Measurements from ENCODE around the gene FZR1. TPM values are rescaled to one million over a fixed set of nuclear protein-coding genes. Genes with fewer than 3 reads are reported as not detected.

FZR1 gene
- total RNA-seq, 1 experiment from 2014 or later = 51.4 TPM

DNA sequence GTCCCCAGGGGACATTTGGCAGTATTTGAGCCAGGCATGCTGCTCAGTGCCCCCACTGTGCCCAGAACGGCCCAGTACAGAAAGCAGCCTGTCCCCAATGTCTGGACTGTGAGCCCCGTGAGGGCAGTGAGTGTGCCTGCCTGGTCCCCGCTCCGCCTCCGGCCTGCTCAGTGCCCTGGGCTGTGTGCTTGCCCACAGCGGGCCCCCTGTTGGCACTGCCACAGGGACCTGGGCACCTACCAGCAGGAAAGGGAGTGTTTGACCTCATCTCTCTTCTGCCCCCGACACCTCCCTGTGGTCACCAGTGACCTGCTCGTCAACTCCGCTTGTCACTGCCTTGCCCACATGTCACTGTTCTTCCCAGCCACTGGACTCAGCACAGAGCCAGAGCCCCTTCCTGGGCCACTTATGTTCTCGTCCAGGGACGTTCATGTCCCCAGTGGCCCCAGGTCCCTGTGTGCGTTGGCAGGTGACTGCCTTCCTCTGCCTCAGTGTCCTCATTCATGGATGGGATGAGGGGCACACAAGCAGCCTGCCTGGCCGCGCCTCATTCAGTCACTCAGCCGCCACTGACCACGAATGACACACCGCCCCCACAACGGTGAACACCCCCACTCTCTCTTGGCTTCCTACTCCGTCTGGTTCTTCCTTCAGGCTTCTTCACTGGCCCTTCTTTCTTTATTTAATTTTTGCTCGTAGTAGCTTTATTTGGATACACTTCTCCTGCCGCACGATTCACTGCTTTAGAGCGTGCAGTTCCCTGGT is 2.8 kb downstream of the FZR1 start:
- H3K4ac ChIP-seq (ENCODE audit: low read depth, low read length) = no peak overlapping the region
- no peaks in the 10 kb centered on the region for H3K9me3 ChIP-seq (ENCODE audit: control insufficient read depth, low read depth, low read length)
- no peak overlapping the region for H2BK15ac ChIP-seq (ENCODE audit: low read depth, low read length)
- H3K23ac ChIP-seq (ENCODE audit: insufficient read length, low read depth, low read length) = no peak overlapping the region
- H3K4me3 Mint-ChIP-seq = no peak overlapping the region; a peak in 2 of 5 replicates
- no peak overlapping the region for H3K56ac ChIP-seq (ENCODE audit: insufficient read length, low read depth, low read length)
- H3K36me3 Mint-ChIP-seq (ENCODE audit: insufficient read depth in 1 of 3, low read depth in 3 of 3) = peaks cover 10 to 34% (median 19%) of the 10 kb centered on the region in 3 experiments; a peak in 6 of 7 replicates
- no peaks in the 10 kb centered on the region; a peak in 1 of 5 replicates for H3K9me3 Mint-ChIP-seq
- no peak overlapping the region for H2BK120ac ChIP-seq (ENCODE audit: low read depth, low read length, poor library complexity, severe bottlenecking)
- no peak overlapping the region for H2AK5ac ChIP-seq (ENCODE audit: insufficient read length, low read length)
- H4K91ac ChIP-seq (ENCODE audit: insufficient read length, low read depth, low read length) = no peak overlapping the region
- H3K9ac ChIP-seq (ENCODE audit: extremely low read depth, insufficient read length, low read length) = no peak overlapping the region
- no peaks in the 10 kb centered on the region for H3K27me3 Mint-ChIP-seq (ENCODE audit: low read depth)
- no peak overlapping the region for H4K5ac ChIP-seq (ENCODE audit: insufficient read length, low read depth, low read length)
- H3K18ac ChIP-seq (ENCODE audit: insufficient read length, low read depth, low read length) = no peak overlapping the region
- no peak overlapping the region for H3T11ph ChIP-seq (ENCODE audit: low read length)
- no peaks in the 10 kb centered on the region for H3K79me1 ChIP-seq (ENCODE audit: insufficient read depth, low read depth, low read length, poor library complexity, severe bottlenecking)
- H4K8ac ChIP-seq (replicated peaks; ENCODE audit: insufficient read length, low read depth, low read length) = no peak overlapping the region
- H3K14ac ChIP-seq (ENCODE audit: insufficient read depth, low read length) = no peak overlapping the region
- H3K4me1 Mint-ChIP-seq = peaks cover 16 to 40% of the 10 kb centered on the region in 2 experiments
- H2BK20ac ChIP-seq (ENCODE audit: low read depth, low read length, poor library complexity, severe bottlenecking) = no peak overlapping the region
- H3K4me1 ChIP-seq (ENCODE audit: insufficient read depth, low read length) = no peaks in the 10 kb centered on the region
- no peak for DNase-seq
- H3K4me2 ChIP-seq (ENCODE audit: insufficient read depth, insufficient read length, low read length) = no peak overlapping the region
- H3K23me2 ChIP-seq (ENCODE audit: insufficient read length, low read depth, low read length, poor library complexity, severe bottlenecking) = peaks cover 15% of the 10 kb centered on the region
- no peaks in the 10 kb centered on the region for H3K27me3 ChIP-seq (ENCODE audit: insufficient read depth, low read length)
- H3K79me2 ChIP-seq (ENCODE audit: insufficient read depth, low read length) = peaks cover 3% of the 10 kb centered on the region; the same call in 1 of the 2 replicates
- TF ChIP-seq, protein P1, sequence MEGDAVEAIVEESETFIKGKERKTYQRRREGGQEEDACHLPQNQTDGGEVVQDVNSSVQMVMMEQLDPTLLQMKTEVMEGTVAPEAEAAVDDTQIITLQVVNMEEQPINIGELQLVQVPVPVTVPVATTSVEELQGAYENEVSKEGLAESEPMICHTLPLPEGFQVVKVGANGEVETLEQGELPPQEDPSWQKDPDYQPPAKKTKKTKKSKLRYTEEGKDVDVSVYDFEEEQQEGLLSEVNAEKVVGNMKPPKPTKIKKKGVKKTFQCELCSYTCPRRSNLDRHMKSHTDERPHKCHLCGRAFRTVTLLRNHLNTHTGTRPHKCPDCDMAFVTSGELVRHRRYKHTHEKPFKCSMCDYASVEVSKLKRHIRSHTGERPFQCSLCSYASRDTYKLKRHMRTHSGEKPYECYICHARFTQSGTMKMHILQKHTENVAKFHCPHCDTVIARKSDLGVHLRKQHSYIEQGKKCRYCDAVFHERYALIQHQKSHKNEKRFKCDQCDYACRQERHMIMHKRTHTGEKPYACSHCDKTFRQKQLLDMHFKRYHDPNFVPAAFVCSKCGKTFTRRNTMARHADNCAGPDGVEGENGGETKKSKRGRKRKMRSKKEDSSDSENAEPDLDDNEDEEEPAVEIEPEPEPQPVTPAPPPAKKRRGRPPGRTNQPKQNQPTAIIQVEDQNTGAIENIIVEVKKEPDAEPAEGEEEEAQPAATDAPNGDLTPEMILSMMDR (conservative IDR thresholded peaks at IDR 0.05) = no peak
- no CpG with 5 or more reads among the region's 23 CpGs for WGBS (ENCODE audit: extremely low coverage, insufficient read length, low lambda C conversion rate)
- no peak overlapping the region for H2BK5ac ChIP-seq (ENCODE audit: insufficient read length, low read length)
- no peaks in the 10 kb centered on the region for H4K20me1 ChIP-seq (ENCODE audit: control insufficient read depth, insufficient read depth, insufficient read length)
- H2BK12ac ChIP-seq (ENCODE audit: insufficient read length, low read depth, low read length) = no peak overlapping the region
- no peak overlapping the region for H3K27ac ChIP-seq (ENCODE audit: insufficient read length, low read depth, low read length)
- H2AFZ ChIP-seq (ENCODE audit: low read length) = no peak overlapping the region
- H3K27ac Mint-ChIP-seq = peak overlapping the region in 2 of 3 experiments; percentile 18 to 33; a peak in 3 of 7 replicates

Measured in H9 (cell line).